ENCODE results near the gene XKR8.
A peak's percentile ranks its signal among the peaks of the same experiment; 100 is the strongest.

The XKR8 gene

DNA sequence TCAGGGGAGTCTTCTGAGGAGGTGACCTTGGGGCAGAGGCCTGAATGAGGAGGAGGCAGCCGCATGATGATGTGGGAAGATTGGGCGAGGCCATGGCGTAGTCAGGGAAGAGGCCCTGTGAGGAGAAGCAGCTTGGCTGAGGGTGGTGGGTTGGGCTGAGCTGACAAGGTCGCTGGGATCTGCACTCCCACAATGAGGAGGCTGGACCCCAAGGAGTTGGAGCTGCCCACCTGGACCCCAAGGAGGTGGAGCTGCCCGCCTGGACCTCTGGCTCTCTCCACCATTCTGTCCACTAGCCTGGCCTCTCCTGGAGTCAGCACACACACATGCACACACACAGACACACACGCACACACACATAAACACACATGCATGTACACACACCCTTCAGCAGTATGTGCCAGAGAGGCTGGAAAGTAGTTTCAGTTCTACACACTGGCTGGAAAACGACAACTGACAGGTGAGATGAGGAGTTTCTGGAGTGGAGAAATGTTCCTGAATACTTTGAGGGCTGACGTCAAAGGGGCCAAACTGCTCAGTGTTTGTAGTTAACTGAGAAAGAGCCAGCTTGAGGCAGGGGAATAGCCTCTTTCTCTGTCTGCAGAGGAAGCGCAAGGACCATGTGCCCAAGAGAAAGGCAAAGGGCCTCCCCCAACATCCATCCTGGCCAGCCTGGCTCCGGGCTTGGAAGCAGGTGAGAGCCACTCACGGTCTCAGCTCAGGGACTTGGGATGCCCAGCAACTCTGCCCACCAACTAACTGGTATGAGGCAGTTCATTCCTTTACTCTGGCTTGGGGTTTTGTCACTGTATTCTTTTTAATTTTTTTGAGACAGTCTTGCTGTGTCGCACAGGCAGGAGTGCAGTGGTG lies 17.9 kb upstream of the XKR8 start:
- H3K4me3 Mint-ChIP-seq: no peak overlapping the region
- H3K27me3 Mint-ChIP-seq: no peaks in the 10 kb centered on the region
- no peaks in the 10 kb centered on the region for H3K9me3 Mint-ChIP-seq
- no peaks in the 10 kb centered on the region for H3K36me3 Mint-ChIP-seq
- no peak for ATAC-seq
- peaks cover 6% of the 10 kb centered on the region for H3K4me1 Mint-ChIP-seq
- H3K27ac Mint-ChIP-seq: no peak overlapping the region

DNA sequence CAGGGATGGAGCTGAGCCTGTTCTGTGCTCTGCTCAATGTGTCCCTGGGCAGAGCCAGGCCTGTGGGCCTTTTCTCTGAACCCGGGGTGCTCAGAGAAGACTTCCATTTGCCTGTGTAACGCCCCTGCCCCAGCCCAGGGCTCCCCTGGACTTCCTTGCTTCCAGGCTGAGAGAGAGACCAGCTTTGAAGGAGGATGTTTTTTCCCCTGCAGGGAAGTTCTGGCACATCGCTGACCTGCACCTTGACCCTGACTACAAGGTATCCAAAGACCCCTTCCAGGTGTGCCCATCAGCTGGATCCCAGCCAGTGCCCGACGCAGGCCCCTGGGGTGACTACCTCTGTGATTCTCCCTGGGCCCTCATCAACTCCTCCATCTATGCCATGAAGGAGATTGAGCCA lies 14.8 kb upstream of the XKR8 start:
- no peaks in the 10 kb centered on the region for H3K9me3 Mint-ChIP-seq
- H3K4me1 Mint-ChIP-seq: peaks cover 4% of the 10 kb centered on the region
- no peak overlapping the region for H3K4me3 Mint-ChIP-seq
- peak; percentile 17 for ATAC-seq
- H3K36me3 Mint-ChIP-seq: no peaks in the 10 kb centered on the region
- no peaks in the 10 kb centered on the region for H3K27me3 Mint-ChIP-seq
- H3K27ac Mint-ChIP-seq: no peak overlapping the region

DNA sequence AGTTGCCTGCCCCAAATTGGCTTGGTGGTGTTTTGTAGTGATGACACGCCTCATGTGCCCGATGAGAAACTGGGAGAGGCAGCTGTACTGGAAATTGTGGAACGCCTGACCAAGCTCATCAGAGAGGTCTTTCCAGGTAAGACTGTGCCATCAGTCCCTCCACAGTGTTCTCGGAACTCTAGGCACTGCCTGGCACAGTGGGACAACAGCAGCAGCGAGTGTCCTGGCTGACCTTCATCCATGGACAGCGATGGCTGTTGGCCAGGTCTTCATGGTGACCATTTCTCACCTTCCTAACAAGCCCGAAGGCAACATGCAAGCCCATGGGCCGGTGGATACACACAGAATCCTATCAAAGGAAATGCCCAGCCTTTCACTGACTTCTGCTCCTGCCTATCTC lies 10.7 kb upstream of the XKR8 start:
- no peaks in the 10 kb centered on the region for H3K36me3 Mint-ChIP-seq
- H3K27ac Mint-ChIP-seq: no peak overlapping the region
- ATAC-seq: no peak
- no peaks in the 10 kb centered on the region for H3K27me3 Mint-ChIP-seq
- no peaks in the 10 kb centered on the region for H3K9me3 Mint-ChIP-seq
- H3K4me3 Mint-ChIP-seq: no peak overlapping the region
- H3K4me1 Mint-ChIP-seq: no peaks in the 10 kb centered on the region

DNA sequence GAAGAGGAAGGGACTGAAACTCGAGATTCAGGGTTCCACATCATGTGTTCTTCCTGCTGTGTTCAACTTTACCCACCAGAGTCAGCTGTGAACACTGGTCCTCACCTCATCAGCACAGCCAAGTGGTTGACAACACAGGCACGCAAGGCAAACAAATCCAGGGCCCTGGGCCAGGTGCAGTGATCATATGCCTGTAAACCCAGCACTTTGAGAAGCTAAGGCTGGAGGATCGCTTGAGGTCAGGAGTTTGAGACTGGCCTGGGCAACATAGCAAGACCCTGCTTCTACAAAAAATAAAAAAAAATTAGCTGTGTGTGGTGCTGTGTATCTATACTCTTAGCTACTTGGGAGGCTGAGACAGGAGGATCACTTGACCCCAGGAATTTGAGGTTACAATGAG lies 8.4 kb upstream of the XKR8 start:
- no peak overlapping the region for H3K4me3 Mint-ChIP-seq
- no peak for ATAC-seq
- no peaks in the 10 kb centered on the region for H3K9me3 Mint-ChIP-seq
- no peaks in the 10 kb centered on the region for H3K4me1 Mint-ChIP-seq
- no peak overlapping the region for H3K27ac Mint-ChIP-seq
- H3K36me3 Mint-ChIP-seq: no peaks in the 10 kb centered on the region
- peaks cover 7% of the 10 kb centered on the region for H3K27me3 Mint-ChIP-seq

DNA sequence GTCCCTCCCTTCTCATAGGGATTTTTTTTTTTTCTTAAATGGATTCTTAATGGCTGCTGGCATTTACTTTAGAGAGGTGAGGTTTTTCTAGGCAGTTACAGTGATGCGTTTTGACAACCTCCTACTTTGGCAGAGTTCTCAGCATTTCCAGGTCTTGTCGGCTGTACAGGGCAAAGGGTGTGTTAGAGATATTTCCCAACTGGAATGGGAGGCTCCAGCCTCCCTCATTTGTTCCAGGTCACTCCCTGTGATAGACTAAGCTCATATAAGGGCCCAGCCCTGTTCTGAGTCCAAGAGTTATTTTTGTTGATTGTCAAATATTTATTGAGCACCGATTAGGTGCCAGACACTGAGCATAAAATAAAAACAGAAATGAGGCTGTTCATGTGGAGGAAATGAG lies 7.6 kb upstream of the XKR8 start:
- peaks cover 7% of the 10 kb centered on the region for H3K27me3 Mint-ChIP-seq
- no peaks in the 10 kb centered on the region for H3K36me3 Mint-ChIP-seq
- no peaks in the 10 kb centered on the region for H3K4me1 Mint-ChIP-seq
- H3K4me3 Mint-ChIP-seq: no peak overlapping the region
- H3K27ac Mint-ChIP-seq: no peak overlapping the region
- H3K9me3 Mint-ChIP-seq: no peaks in the 10 kb centered on the region
- no peak for ATAC-seq

DNA sequence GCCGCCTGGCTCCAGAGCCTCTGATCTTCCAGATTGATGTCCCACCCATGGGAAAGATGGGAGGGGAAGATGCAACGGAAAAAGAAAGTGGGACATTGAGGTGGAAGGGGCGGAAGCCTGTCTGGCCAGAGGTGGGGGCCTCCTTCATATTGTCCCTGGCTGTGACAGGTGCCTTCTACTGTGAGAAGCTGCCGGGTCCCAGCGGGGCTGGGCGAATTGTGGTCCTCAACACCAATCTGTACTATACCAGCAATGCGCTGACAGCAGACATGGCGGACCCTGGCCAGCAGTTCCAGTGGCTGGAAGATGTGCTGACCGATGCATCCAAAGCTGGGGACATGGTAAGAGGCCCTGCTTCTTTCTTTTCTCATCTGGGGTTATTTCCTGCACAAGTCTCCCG lies 5.6 kb upstream of the XKR8 start:
- Mint-ChIP-seq H3K4me1 (no peaks in the 10 kb centered on the region), H3K36me3 (no peaks in the 10 kb centered on the region), H3K27ac (no peak overlapping the region), H3K4me3 (no peak overlapping the region), H3K27me3 (peaks cover 7% of the 10 kb centered on the region), H3K9me3 (no peaks in the 10 kb centered on the region)
- ATAC-seq: no peak

DNA sequence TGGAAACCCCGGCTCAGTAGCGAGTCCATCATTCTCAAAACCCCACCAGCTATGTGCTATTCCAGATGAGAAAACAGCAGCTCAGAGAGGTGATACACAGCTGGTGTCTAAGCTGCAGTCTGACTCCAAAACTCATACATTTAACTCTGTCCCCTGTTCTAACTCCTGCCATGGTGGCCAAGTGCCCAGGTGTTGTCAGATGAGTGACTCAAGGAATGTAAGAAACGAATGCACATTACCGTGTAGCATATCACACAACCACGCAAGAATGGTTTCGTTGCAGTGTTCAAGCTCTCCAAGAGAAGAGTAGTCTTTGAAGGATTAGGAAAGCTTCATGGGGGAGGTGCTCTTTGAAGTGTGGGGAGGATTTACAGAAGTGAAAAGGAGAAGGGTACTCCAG lies 4.7 kb upstream of the XKR8 start:
- Mint-ChIP-seq H3K27me3 (peaks cover 7% of the 10 kb centered on the region), H3K9me3 (no peaks in the 10 kb centered on the region), H3K27ac (no peak overlapping the region), H3K4me3 (no peak overlapping the region), H3K36me3 (no peaks in the 10 kb centered on the region), H3K4me1 (peaks cover under 1% of the 10 kb centered on the region)
- ATAC-seq: no peak

DNA sequence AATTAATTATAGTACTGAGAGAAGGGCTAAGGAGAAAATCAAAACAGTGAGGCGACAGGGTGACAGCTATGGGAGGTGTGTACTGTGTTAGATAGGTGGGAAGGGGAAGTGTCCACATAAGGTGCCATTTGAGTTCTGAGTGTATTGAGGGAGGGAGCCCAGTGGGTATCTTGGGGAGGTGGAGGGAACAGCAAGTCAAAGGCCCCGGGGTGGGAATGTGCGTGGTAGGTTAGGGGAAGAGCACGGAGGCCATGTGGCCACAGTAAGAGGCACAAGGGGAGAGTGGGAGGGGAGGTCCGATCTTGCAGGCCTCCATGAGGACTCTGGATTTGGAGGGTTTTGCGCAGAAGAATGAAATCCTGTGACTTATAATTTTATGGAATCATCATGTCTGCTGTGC lies 3.0 kb upstream of the XKR8 start:
- H3K4me1 Mint-ChIP-seq: peaks cover 17% of the 10 kb centered on the region
- peak overlapping the region; percentile 31 for H3K27ac Mint-ChIP-seq
- no peak for ATAC-seq
- no peaks in the 10 kb centered on the region for H3K36me3 Mint-ChIP-seq
- H3K4me3 Mint-ChIP-seq: no peak overlapping the region
- peaks cover 7% of the 10 kb centered on the region for H3K27me3 Mint-ChIP-seq
- H3K9me3 Mint-ChIP-seq: no peaks in the 10 kb centered on the region

DNA sequence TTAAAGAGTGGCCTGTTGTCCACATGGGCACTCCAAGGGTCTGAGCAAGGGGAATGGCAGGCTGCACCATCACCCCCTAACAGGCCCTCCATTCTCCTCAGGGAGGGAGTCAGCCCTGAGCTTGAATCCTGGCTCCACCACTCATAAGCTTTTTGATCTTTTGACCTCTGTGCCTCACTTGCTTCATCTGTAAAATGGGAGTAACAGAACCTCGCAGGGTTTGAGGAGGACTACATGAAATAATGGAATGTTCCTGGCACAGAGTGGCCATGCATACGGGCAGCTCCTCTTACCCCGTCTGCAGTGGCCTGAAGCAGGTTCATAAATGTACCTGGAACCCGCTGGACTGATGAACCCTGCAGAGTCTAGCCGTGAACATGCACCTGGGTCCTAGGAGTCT lies 2.1 kb upstream of the XKR8 start:
- H3K9me3 Mint-ChIP-seq: no peaks in the 10 kb centered on the region
- H3K36me3 Mint-ChIP-seq: no peaks in the 10 kb centered on the region

DNA sequence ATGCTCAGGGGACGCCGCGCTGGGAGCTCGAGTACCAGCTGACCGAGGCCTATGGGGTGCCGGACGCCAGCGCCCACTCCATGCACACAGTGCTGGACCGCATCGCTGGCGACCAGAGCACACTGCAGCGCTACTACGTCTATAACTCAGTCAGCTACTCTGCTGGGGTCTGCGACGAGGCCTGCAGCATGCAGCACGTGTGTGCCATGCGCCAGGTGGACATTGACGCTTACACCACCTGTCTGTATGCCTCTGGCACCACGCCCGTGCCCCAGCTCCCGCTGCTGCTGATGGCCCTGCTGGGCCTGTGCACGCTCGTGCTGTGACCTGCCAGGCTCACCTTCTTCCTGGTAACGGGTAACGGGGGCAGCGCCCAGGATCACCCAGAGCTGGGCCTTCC lies 1.3 kb upstream of the XKR8 start:
- Mint-ChIP-seq H3K9me3 (no peaks in the 10 kb centered on the region), H3K27me3 (peaks cover 7% of the 10 kb centered on the region), H3K36me3 (peaks cover 5% of the 10 kb centered on the region), H3K4me1 (peaks cover 21% of the 10 kb centered on the region), H3K27ac (no peak overlapping the region), H3K4me3 (no peak overlapping the region)
- no peak for ATAC-seq

More for the DNA sequence above, 2.1 kb upstream of the XKR8 start:
- peaks cover 21% of the 10 kb centered on the region for H3K4me1 Mint-ChIP-seq
- no peak overlapping the region for H3K27ac Mint-ChIP-seq
- peaks cover 7% of the 10 kb centered on the region for H3K27me3 Mint-ChIP-seq
- no peak overlapping the region for H3K4me3 Mint-ChIP-seq
- ATAC-seq: no peak

DNA sequence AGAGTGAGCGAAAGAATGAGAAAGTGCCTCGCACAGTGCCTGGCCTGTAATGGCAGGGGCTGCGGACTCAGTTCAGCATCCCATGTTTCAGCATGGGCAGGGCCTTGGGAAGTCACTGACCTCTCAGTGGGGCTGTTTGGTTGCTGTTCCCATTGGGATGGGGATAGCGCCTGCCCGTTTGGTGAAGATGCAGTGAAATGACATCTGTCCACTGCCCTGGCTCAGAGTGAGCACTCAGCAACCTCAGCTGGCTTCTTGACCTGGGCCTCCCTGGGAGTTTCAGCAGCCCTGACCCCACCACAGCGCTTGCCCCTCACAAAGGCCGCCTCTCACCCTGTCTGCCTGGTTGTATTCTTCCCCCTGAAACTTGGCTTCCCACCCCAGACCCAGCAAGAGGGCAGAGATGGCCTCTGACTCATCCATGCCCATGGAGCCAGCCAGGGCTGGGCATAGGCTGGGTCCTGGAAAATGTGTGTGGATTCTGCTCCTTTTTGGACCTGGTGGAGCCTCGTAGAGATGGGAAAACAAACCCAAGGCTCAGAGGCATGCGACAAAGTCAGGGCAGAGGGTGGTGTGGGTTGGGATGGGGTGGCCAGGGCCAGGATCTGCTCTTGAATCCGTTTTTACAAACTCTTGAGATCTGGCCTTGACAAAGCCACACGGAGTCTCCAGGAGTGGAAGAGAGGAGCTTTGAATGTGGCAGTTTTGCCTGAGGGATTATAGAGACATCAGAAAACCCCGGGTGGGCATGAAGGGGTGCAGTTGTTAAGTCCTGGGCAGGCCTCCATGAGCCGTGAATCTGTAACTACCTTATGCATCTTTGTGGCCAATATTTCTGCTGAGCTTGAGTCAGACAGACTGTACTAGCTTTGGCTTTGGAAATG lies 1.2 kb downstream of the XKR8 start:
- ATAC-seq: no peak
- H3K4me3 Mint-ChIP-seq: peak overlapping the region; percentile 88

DNA sequence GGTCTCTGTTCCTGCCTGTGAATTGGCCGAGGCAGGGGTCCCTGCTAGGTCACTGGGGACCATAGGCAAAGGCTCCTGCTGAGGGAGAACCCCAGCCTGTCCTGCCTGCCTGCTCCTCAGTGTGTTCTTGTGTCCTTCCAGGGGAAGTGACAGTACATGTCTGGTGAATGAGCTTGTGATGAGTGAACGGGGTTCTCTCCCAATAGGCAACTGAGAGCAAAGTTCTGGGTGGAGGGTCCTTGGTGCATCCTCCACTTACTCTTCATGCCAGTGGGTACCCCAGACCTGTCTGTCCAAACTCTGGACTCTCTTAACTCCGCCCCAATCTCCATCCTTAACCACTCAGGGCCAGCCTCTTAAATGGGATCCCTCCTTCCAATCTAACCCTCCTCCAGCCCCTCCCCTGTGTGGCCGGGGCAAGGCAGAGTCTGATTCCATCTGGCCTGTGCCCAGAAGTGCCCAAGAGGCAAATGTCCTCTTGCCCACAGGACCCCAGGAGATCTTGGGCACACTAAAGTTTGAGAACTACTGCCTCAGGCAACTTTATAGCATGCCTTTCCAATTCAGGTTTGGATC lies 2.0 kb downstream of the XKR8 start:
- Mint-ChIP-seq H3K27ac (peak overlapping the region; percentile 82), H3K4me1 (peaks cover 21% of the 10 kb centered on the region), H3K27me3 (no peaks in the 10 kb centered on the region), H3K9me3 (no peaks in the 10 kb centered on the region), H3K4me3 (peak overlapping the region; percentile 31), H3K36me3 (peaks cover 22% of the 10 kb centered on the region)
- ATAC-seq: no peak

More for the DNA sequence above, 1.2 kb downstream of the XKR8 start:
- H3K9me3 Mint-ChIP-seq: no peaks in the 10 kb centered on the region
- peak overlapping the region; percentile 82 for H3K27ac Mint-ChIP-seq
- H3K27me3 Mint-ChIP-seq: no peaks in the 10 kb centered on the region
- H3K36me3 Mint-ChIP-seq: peaks cover 18% of the 10 kb centered on the region
- H3K4me1 Mint-ChIP-seq: peaks cover 21% of the 10 kb centered on the region

DNA sequence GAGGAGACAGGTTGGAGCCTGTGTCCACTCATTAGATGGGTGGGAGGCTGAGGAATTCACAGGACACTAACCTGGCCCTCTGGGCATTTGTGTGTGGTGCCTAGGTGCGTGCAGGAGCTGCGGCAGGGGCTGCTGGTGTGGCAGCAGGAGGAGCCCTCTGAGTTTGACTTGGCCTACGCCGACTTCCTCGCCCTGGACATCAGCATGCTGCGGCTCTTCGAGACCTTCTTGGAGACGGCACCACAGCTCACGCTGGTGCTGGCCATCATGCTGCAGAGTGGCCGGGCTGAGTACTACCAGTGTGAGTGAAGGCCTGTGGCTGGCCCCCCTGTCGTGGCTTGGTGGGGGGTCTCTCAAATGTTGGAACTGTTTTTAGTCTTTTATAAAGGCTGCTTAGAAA lies 3.6 kb downstream of the XKR8 start:
- peaks cover 35% of the 10 kb centered on the region for H3K36me3 Mint-ChIP-seq
- H3K4me3 Mint-ChIP-seq: no peak overlapping the region
- H3K27ac Mint-ChIP-seq: no peak overlapping the region
- no peak for ATAC-seq
- H3K27me3 Mint-ChIP-seq: no peaks in the 10 kb centered on the region
- H3K4me1 Mint-ChIP-seq: peaks cover 21% of the 10 kb centered on the region
- no peaks in the 10 kb centered on the region for H3K9me3 Mint-ChIP-seq

DNA sequence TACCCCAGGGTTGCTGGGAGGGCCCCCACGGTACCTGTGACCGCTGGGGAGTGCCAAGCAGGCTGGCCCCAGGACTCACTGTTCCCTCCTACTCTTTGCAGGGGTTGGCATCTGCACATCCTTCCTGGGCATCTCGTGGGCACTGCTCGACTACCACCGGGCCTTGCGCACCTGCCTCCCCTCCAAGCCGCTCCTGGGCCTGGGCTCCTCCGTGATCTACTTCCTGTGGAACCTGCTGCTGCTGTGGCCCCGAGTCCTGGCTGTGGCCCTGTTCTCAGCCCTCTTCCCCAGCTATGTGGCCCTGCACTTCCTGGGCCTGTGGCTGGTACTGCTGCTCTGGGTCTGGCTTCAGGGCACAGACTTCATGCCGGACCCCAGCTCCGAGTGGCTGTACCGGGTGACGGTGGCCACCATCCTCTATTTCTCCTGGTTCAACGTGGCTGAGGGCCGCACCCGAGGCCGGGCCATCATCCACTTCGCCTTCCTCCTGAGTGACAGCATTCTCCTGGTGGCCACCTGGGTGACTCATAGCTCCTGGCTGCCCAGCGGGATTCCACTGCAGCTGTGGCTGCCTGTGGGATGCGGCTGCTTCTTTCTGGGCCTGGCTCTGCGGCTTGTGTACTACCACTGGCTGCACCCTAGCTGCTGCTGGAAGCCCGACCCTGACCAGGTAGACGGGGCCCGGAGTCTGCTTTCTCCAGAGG lies 6.8 kb downstream of the XKR8 start:
- ATAC-seq: no peak
- H3K36me3 Mint-ChIP-seq: peaks cover 39% of the 10 kb centered on the region

More for the DNA sequence above, 6.8 kb downstream of the XKR8 start:
- Mint-ChIP-seq H3K4me1 (peaks cover 13% of the 10 kb centered on the region), H3K9me3 (no peaks in the 10 kb centered on the region), H3K4me3 (no peak overlapping the region), H3K27ac (no peak overlapping the region), H3K27me3 (no peaks in the 10 kb centered on the region)

Measured in stimulated activated memory B cell treated with anti-CD40 and anti-IgM and Interleukin-4, amounts not matched to agents 10 μg/mL and 1 μg/mL and 100 μg/mL, for 72 hours (primary cell).